Measurements from ENCODE around the gene TIA1.
"Not testable (repeated sequence)": the region's sequence is repeated elsewhere in the genome, so short reads cannot be mapped to it uniquely, and the experiment has no call there.

- not testable (repeated sequence) for TF ChIP-seq CTCF (IDR thresholded peaks at IDR 0.05; ENCODE audit: poor library complexity); EZH2phosphoT487 (IDR thresholded peaks at IDR 0.05; ENCODE audit: low read depth, severe bottlenecking, unreplicated experiment); EZH2 (IDR thresholded peaks at IDR 0.05; ENCODE audit: borderline replicate concordance)
Measured at GRCh38 chr2:70169654-70170245, 78.7 kb downstream of the TIA1 start.

Data from hepatocyte (in vitro differentiated cells).